ENCODE results near the gene CSH1.
"Not testable (repeated sequence)": the region's sequence is repeated elsewhere in the genome, so short reads cannot be mapped to it uniquely, and the experiment has no call there.

The CSH1 gene

GRCh38 chr17:63928966-63929695 is 32.8 kb upstream of the CSH1 start:
- Histone ChIP-seq H3K27me3 (ENCODE audit: control insufficient read depth in 1 of 2, insufficient read depth in 2 of 2, low read length in 2 of 2) (no peaks in the 10 kb centered on the region), H3K9ac (ENCODE audit: low read depth in 1 of 2, low read length in 2 of 2) (no peak overlapping the region), H3K27ac (ENCODE audit: low read depth, low read length) (no peak overlapping the region), H3K4me1 (ENCODE audit: control insufficient read depth in 1 of 2, insufficient read depth in 2 of 2, low read length in 2 of 2) (peaks cover 7 to 9% of the 10 kb centered on the region in 2 donors), H3K9me3 (ENCODE audit: control insufficient read depth in 1 of 2, low read length in 2 of 2) (no peaks in the 10 kb centered on the region), H3K36me3 (ENCODE audit: control insufficient read depth in 1 of 2, insufficient read depth in 2 of 2, low read length in 2 of 2) (no peaks in the 10 kb centered on the region), H3K4me3 (ENCODE audit: low read depth in 1 of 2, low read length in 2 of 2) (no peak overlapping the region)

DNA sequence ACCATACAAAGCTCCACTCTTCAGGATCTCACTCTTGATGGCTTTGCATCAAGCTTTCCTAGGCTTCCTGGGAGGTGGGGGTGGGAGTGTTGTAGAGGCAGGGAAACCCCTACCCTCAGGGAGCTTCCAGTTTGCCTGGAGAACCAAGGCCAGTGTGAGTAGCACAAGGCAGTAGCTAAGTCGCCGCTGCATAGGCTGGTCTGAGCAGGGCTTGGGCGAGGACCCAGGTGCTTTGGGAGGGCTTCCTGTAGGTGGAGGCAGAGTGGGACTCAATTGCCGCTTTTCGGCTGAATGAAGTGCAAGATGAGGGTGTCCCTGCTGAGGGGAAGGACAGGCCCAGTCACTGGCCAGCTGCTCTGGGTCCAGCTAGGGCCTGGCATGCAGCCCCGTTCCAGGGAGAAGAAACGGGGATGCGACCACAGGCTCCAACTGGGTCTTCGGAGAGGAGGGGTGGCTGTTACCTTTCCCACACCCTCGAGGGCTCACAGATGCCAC is 31.8 kb upstream of the CSH1 start:
- Histone ChIP-seq H3K27ac (ENCODE audit: low read depth, low read length) (no peak overlapping the region), H3K27me3 (ENCODE audit: control insufficient read depth in 1 of 2, insufficient read depth in 2 of 2, low read length in 2 of 2) (no peaks in the 10 kb centered on the region), H3K36me3 (ENCODE audit: control insufficient read depth in 1 of 2, insufficient read depth in 2 of 2, low read length in 2 of 2) (no peaks in the 10 kb centered on the region), H3K4me1 (ENCODE audit: control insufficient read depth in 1 of 2, insufficient read depth in 2 of 2, low read length in 2 of 2) (peaks cover 7 to 9% of the 10 kb centered on the region in 2 donors), H3K4me3 (ENCODE audit: low read depth in 1 of 2, low read length in 2 of 2) (no peak overlapping the region), H3K9ac (ENCODE audit: low read depth in 1 of 2, low read length in 2 of 2) (no peak overlapping the region), H3K9me3 (ENCODE audit: control insufficient read depth in 1 of 2, low read length in 2 of 2) (no peaks in the 10 kb centered on the region)

GRCh38 chr17:63927464-63928171 is 31.2 kb upstream of the CSH1 start:
- Histone ChIP-seq H3K4me1 (ENCODE audit: control insufficient read depth in 1 of 2, insufficient read depth in 2 of 2, low read length in 2 of 2) (peaks cover 7 to 9% of the 10 kb centered on the region in 2 donors), H3K27ac (ENCODE audit: low read depth, low read length) (no peak overlapping the region), H3K9ac (ENCODE audit: low read depth in 1 of 2, low read length in 2 of 2) (no peak overlapping the region), H3K9me3 (ENCODE audit: control insufficient read depth in 1 of 2, low read length in 2 of 2) (no peaks in the 10 kb centered on the region), H3K27me3 (ENCODE audit: control insufficient read depth in 1 of 2, insufficient read depth in 2 of 2, low read length in 2 of 2) (no peaks in the 10 kb centered on the region), H3K4me3 (ENCODE audit: low read depth in 1 of 2, low read length in 2 of 2) (no peak overlapping the region), H3K36me3 (ENCODE audit: control insufficient read depth in 1 of 2, insufficient read depth in 2 of 2, low read length in 2 of 2) (no peaks in the 10 kb centered on the region)

- Histone ChIP-seq H3K36me3 (ENCODE audit: control insufficient read depth in 1 of 2, insufficient read depth in 2 of 2, low read length in 2 of 2) (no peaks in the 10 kb centered on the region), H3K27me3 (ENCODE audit: control insufficient read depth in 1 of 2, insufficient read depth in 2 of 2, low read length in 2 of 2) (no peaks in the 10 kb centered on the region), H3K9me3 (ENCODE audit: control insufficient read depth in 1 of 2, low read length in 2 of 2) (no peaks in the 10 kb centered on the region), H3K4me3 (ENCODE audit: low read depth in 1 of 2, low read length in 2 of 2) (no peak overlapping the region), H3K27ac (ENCODE audit: low read depth, low read length) (no peak overlapping the region), H3K4me1 (ENCODE audit: control insufficient read depth in 1 of 2, insufficient read depth in 2 of 2, low read length in 2 of 2) (peaks cover under 1 to 6% of the 10 kb centered on the region in 2 donors), H3K9ac (ENCODE audit: low read depth in 1 of 2, low read length in 2 of 2) (no peak overlapping the region)
Measured at GRCh38 chr17:63926164-63926563, 29.8 kb upstream of the CSH1 start.

DNA sequence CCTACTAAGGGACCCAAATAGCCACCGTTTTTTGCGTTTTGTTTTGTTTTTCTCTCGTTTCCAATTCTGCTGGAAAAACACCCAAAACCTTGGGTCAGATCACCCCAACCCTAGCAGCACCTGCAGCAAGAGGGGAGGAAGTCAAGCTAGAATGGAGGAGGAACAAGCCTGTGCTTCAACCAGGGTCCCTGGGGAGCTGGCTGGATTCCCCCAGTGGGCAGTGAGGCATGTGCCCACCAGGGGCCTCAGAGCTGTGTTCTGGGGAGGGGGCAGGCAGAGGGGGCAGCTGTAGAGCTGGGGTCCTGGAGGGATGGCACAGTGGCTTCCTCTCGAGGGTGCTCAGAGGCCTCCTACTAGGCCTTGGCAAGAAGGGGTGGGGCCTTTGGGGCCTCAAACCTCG is 29.2 kb upstream of the CSH1 start:
- Histone ChIP-seq H3K4me1 (ENCODE audit: control insufficient read depth in 1 of 2, insufficient read depth in 2 of 2, low read length in 2 of 2) (peaks cover 0 to 1% of the 10 kb centered on the region in 2 donors), H3K9me3 (ENCODE audit: control insufficient read depth in 1 of 2, low read length in 2 of 2) (no peaks in the 10 kb centered on the region), H3K27ac (ENCODE audit: low read depth, low read length) (no peak overlapping the region), H3K36me3 (ENCODE audit: control insufficient read depth in 1 of 2, insufficient read depth in 2 of 2, low read length in 2 of 2) (no peaks in the 10 kb centered on the region), H3K27me3 (ENCODE audit: control insufficient read depth in 1 of 2, insufficient read depth in 2 of 2, low read length in 2 of 2) (no peaks in the 10 kb centered on the region), H3K4me3 (ENCODE audit: low read depth in 1 of 2, low read length in 2 of 2) (no peak overlapping the region), H3K9ac (ENCODE audit: low read depth in 1 of 2, low read length in 2 of 2) (no peak overlapping the region)

DNA sequence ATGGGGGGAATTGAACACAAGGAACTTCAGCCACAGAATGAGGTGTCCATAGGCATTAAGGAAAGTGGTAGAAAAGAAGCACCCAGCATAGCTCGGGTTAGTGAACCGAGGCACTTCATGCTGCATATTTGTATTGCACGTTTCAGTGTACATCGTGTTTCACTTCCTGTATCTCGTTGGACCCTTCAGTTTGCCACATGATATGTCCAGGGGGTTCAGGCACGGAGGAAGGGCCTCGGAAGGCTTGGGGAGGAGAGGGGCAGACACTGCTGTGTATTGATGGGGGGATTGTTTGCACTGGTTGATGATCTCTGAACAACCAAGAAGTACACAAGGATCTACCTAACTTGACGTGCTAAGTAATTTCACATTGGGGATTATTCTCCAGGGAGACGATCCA is 26.0 kb upstream of the CSH1 start:
- H3K4me1 ChIP-seq (ENCODE audit: control insufficient read depth in 1 of 2, insufficient read depth in 2 of 2, low read length in 2 of 2); H3K9me3 ChIP-seq (ENCODE audit: control insufficient read depth in 1 of 2, low read length in 2 of 2); H3K9ac ChIP-seq (ENCODE audit: low read depth in 1 of 2, low read length in 2 of 2); H3K4me3 ChIP-seq (ENCODE audit: low read depth in 1 of 2, low read length in 2 of 2); H3K36me3 ChIP-seq (ENCODE audit: control insufficient read depth in 1 of 2, insufficient read depth in 2 of 2, low read length in 2 of 2); H3K27ac ChIP-seq (ENCODE audit: low read depth, low read length); H3K27me3 ChIP-seq (ENCODE audit: control insufficient read depth in 1 of 2, insufficient read depth in 2 of 2, low read length in 2 of 2): not testable (repeated sequence)

- not testable (repeated sequence) for H3K4me1 ChIP-seq (ENCODE audit: control insufficient read depth in 1 of 2, insufficient read depth in 2 of 2, low read length in 2 of 2); H3K4me3 ChIP-seq (ENCODE audit: low read depth in 1 of 2, low read length in 2 of 2); H3K36me3 ChIP-seq (ENCODE audit: control insufficient read depth in 1 of 2, insufficient read depth in 2 of 2, low read length in 2 of 2); H3K27me3 ChIP-seq (ENCODE audit: control insufficient read depth in 1 of 2, insufficient read depth in 2 of 2, low read length in 2 of 2); H3K9ac ChIP-seq (ENCODE audit: low read depth in 1 of 2, low read length in 2 of 2); H3K27ac ChIP-seq (ENCODE audit: low read depth, low read length); H3K9me3 ChIP-seq (ENCODE audit: control insufficient read depth in 1 of 2, low read length in 2 of 2)
Measured at GRCh38 chr17:63920779-63921178, 24.4 kb upstream of the CSH1 start.

- not testable (repeated sequence) for H3K9me3 ChIP-seq (ENCODE audit: control insufficient read depth in 1 of 2, low read length in 2 of 2); H3K27me3 ChIP-seq (ENCODE audit: control insufficient read depth in 1 of 2, insufficient read depth in 2 of 2, low read length in 2 of 2); H3K4me3 ChIP-seq (ENCODE audit: low read depth in 1 of 2, low read length in 2 of 2); H3K36me3 ChIP-seq (ENCODE audit: control insufficient read depth in 1 of 2, insufficient read depth in 2 of 2, low read length in 2 of 2); H3K4me1 ChIP-seq (ENCODE audit: control insufficient read depth in 1 of 2, insufficient read depth in 2 of 2, low read length in 2 of 2); H3K9ac ChIP-seq (ENCODE audit: low read depth in 1 of 2, low read length in 2 of 2); H3K27ac ChIP-seq (ENCODE audit: low read depth, low read length)
Measured at GRCh38 chr17:63920050-63920449, 23.7 kb upstream of the CSH1 start.

DNA sequence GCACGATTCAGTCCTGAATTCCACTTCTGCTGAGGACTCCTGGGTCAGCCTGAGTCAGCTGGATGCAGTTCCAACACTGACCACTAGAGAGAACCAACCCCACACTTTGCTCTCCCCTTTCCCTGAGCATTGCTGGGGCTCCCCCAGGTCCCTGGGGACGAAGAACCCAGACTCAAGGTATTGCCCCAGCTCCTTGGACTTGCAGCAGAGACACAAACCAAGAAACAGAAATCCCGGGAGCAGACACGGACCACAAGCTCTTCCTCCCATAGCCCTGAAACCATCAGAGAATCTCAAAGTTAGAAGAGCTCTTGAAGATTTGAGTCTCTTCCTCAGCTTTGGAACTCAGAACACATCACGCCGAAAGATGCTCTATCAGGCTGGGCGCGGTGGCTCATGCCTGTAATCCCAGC is 22.9 kb upstream of the CSH1 start:
- Histone ChIP-seq H3K27ac (ENCODE audit: low read depth, low read length) (no peak overlapping the region), H3K4me1 (ENCODE audit: control insufficient read depth in 1 of 2, insufficient read depth in 2 of 2, low read length in 2 of 2) (no peaks in the 10 kb centered on the region), H3K9me3 (ENCODE audit: control insufficient read depth in 1 of 2, low read length in 2 of 2) (no peaks in the 10 kb centered on the region), H3K36me3 (ENCODE audit: control insufficient read depth in 1 of 2, insufficient read depth in 2 of 2, low read length in 2 of 2) (no peaks in the 10 kb centered on the region), H3K4me3 (ENCODE audit: low read depth in 1 of 2, low read length in 2 of 2) (no peak overlapping the region), H3K9ac (ENCODE audit: low read depth in 1 of 2, low read length in 2 of 2) (no peak overlapping the region), H3K27me3 (ENCODE audit: control insufficient read depth in 1 of 2, insufficient read depth in 2 of 2, low read length in 2 of 2) (peaks cover 0 to 5% of the 10 kb centered on the region in 2 donors)

DNA sequence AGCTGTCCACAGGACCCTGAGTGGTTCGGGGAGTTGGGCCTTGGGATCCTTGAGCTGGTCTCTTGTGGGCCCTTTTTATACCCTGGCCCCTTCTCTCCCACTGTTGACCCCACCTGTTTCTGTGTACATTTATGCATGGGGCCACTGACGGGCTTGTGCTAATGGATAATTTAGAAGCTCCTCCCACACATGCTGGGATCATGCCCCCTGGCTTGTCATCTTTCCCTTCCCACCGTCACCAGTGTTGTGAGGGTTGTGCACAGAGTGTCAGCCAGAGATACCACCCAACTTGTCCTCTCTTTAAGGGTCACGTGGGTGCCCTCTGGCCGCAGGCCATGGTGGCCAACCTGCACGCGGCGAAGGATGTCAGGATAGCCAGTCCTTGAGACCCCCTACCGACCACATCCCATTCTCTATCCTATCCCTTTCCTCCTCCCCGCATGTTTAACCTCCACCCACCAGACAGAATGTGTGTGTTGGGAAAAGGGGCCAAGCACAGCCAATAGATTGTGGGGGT is 22.5 kb upstream of the CSH1 start, which contains the start of gene GH1:
GH1 (minus strand) TSS at position 51 of the 517 bp plus-strand sequence. CDS start 63 bp downstream, outside the sequence.
- H3K27ac ChIP-seq (ENCODE audit: low read depth, low read length); H3K9ac ChIP-seq (ENCODE audit: low read depth in 1 of 2, low read length in 2 of 2); H3K4me1 ChIP-seq (ENCODE audit: control insufficient read depth in 1 of 2, insufficient read depth in 2 of 2, low read length in 2 of 2); H3K27me3 ChIP-seq (ENCODE audit: control insufficient read depth in 1 of 2, insufficient read depth in 2 of 2, low read length in 2 of 2); H3K9me3 ChIP-seq (ENCODE audit: control insufficient read depth in 1 of 2, low read length in 2 of 2); H3K4me3 ChIP-seq (ENCODE audit: low read depth in 1 of 2, low read length in 2 of 2); H3K36me3 ChIP-seq (ENCODE audit: control insufficient read depth in 1 of 2, insufficient read depth in 2 of 2, low read length in 2 of 2): not testable (repeated sequence)
